HepG2 (cell line): ENCODE data around the gene ATP1A1.

Experiments
- ATAD3A ChIP-seq: sonication (generic); formaldehyde crosslinking; IDR thresholded peaks from 2 replicates; pipeline ENCODE4 v1.4.0; 2020; ENCODE audit warnings: missing genetic modification reagents
- DNMT1 ChIP-seq: sonication (generic); formaldehyde crosslinking; IDR thresholded peaks from 2 replicates; pipeline ENCODE4 v1.5.1; 2020; ENCODE audit warnings: mild to moderate bottlenecking, missing genetic modification reagents
- GTF2F1 ChIP-seq: fragments of 150-350 bp; IDR thresholded peaks from 2 replicates; pipeline ENCODE4 v1.6.1; 2014; ENCODE audit warnings: low read length
- HCFC1 ChIP-seq: fragments of 150-350 bp; IDR thresholded peaks from 2 replicates; pipeline ENCODE4 v1.6.1; 2014; ENCODE audit warnings: low read depth, low read length
- STAG1 ChIP-seq: sonication (generic); formaldehyde crosslinking; IDR thresholded peaks from 2 replicates; pipeline ENCODE4 v1.4.0; 2020; ENCODE audit warnings: missing genetic modification reagents
- ZBTB3 ChIP-seq: sonication (generic); formaldehyde crosslinking; IDR thresholded peaks from 2 replicates; pipeline ENCODE4 v1.4.0; 2020; ENCODE audit warnings: low read depth, mild to moderate bottlenecking, moderate library complexity, missing genetic modification reagents, borderline replicate concordance
- TF ChIP-seq, protein P1 (sequence below): sonication (generic); formaldehyde crosslinking; IDR thresholded peaks from 2 replicates; pipeline ENCODE4 v1.4.0; 2020; ENCODE audit warnings: missing genetic modification reagents, borderline replicate concordance
- TF ChIP-seq, protein P2 (sequence below): sonication (generic); formaldehyde crosslinking; IDR thresholded peaks from 2 replicates; pipeline ENCODE4 v1.8.0; 2022; ENCODE audit warnings: mild to moderate bottlenecking, missing genetic modification reagents, borderline replicate concordance
- TF ChIP-seq, protein P3 (sequence below): sonication (generic); formaldehyde crosslinking; IDR thresholded peaks from 2 replicates; pipeline ENCODE4 v1.5.0; 2020; ENCODE audit warnings: mild to moderate bottlenecking, missing genetic modification reagents, moderate library complexity
- TF ChIP-seq, protein P4 (sequence below): sonication (generic); formaldehyde crosslinking; IDR thresholded peaks from 2 replicates; pipeline ENCODE4 v1.4.0; 2020; ENCODE audit warnings: missing genetic modification reagents

DNA sequence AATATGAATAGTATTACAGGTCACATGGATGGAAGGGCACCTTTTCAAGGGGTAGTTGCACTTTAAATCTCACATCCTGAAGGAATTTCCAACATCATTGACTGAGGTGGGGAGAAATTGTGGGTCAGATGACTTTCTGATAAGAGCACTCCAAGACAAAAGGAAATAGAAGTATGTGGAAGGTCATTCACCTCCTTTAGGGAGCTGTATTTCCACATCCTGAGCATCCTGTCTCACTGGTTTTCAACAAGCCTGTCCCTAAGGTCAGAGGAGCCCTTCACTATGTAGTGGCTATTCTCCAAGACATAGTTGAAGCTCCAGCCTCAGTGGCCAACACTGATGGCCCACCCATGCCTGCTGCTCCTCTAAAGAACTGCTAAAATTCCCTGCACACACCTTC, 76.5 kb downstream of the ATP1A1 start:
- TF ChIP-seq DNMT1 (CRISPR knock-in tag) (no peak), ATAD3A (CRISPR knock-in tag) (no peak), ZBTB3 (CRISPR knock-in tag) (no peak), STAG1 (no peak), HCFC1 (no peak), GTF2F1 (no peak)
- TF ChIP-seq, protein P1, sequence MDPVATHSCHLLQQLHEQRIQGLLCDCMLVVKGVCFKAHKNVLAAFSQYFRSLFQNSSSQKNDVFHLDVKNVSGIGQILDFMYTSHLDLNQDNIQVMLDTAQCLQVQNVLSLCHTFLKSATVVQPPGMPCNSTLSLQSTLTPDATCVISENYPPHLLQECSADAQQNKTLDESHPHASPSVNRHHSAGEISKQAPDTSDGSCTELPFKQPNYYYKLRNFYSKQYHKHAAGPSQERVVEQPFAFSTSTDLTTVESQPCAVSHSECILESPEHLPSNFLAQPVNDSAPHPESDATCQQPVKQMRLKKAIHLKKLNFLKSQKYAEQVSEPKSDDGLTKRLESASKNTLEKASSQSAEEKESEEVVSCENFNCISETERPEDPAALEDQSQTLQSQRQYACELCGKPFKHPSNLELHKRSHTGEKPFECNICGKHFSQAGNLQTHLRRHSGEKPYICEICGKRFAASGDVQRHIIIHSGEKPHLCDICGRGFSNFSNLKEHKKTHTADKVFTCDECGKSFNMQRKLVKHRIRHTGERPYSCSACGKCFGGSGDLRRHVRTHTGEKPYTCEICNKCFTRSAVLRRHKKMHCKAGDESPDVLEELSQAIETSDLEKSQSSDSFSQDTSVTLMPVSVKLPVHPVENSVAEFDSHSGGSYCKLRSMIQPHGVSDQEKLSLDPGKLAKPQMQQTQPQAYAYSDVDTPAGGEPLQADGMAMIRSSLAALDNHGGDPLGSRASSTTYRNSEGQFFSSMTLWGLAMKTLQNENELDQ, result no peak
- TF ChIP-seq, protein P2, sequence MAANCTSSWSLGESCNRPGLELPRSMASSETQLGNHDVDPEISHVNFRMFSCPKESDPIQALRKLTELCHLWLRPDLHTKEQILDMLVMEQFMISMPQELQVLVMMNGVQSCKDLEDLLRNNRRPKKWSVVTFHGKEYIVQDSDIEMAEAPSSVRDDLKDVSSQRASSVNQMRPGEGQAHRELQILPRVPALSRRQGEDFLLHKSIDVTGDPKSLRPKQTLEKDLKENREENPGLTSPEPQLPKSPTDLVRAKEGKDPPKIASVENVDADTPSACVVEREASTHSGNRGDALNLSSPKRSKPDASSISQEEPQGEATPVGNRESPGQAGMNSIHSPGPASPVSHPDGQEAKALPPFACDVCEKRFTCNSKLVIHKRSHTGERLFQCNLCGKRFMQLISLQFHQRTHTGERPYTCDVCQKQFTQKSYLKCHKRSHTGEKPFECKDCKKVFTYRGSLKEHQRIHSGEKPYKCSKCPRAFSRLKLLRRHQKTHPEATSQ (CRISPR knock-in tag), result no peak
- TF ChIP-seq, protein P3, sequence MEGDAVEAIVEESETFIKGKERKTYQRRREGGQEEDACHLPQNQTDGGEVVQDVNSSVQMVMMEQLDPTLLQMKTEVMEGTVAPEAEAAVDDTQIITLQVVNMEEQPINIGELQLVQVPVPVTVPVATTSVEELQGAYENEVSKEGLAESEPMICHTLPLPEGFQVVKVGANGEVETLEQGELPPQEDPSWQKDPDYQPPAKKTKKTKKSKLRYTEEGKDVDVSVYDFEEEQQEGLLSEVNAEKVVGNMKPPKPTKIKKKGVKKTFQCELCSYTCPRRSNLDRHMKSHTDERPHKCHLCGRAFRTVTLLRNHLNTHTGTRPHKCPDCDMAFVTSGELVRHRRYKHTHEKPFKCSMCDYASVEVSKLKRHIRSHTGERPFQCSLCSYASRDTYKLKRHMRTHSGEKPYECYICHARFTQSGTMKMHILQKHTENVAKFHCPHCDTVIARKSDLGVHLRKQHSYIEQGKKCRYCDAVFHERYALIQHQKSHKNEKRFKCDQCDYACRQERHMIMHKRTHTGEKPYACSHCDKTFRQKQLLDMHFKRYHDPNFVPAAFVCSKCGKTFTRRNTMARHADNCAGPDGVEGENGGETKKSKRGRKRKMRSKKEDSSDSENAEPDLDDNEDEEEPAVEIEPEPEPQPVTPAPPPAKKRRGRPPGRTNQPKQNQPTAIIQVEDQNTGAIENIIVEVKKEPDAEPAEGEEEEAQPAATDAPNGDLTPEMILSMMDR (CRISPR knock-in tag), result no peak
- TF ChIP-seq, protein P4, sequence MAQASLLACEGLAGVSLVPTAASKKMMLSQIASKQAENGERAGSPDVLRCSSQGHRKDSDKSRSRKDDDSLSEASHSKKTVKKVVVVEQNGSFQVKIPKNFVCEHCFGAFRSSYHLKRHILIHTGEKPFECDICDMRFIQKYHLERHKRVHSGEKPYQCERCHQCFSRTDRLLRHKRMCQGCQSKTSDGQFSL, result no peak
